22Rv1 (cell line): ENCODE measurements around the gene CLCN2.

Source experiments
- ZFX ChIP-seq: fragments of 450-650 bp; IDR thresholded peaks from 2 replicates; pipeline ENCODE4 v1.6.1; 2017; ENCODE audit warnings: antibody characterized with exemption, borderline replicate concordance
- TF ChIP-seq, protein P1 (sequence below): fragments of 450-650 bp; IDR thresholded peaks from 2 replicates; pipeline ENCODE4 v1.5.1; 2017; ENCODE audit warnings: mild to moderate bottlenecking

GRCh38 chr3:184339001-184339400 lies 22.4 kb downstream of the CLCN2 start:
- TF ChIP-seq, protein P1, sequence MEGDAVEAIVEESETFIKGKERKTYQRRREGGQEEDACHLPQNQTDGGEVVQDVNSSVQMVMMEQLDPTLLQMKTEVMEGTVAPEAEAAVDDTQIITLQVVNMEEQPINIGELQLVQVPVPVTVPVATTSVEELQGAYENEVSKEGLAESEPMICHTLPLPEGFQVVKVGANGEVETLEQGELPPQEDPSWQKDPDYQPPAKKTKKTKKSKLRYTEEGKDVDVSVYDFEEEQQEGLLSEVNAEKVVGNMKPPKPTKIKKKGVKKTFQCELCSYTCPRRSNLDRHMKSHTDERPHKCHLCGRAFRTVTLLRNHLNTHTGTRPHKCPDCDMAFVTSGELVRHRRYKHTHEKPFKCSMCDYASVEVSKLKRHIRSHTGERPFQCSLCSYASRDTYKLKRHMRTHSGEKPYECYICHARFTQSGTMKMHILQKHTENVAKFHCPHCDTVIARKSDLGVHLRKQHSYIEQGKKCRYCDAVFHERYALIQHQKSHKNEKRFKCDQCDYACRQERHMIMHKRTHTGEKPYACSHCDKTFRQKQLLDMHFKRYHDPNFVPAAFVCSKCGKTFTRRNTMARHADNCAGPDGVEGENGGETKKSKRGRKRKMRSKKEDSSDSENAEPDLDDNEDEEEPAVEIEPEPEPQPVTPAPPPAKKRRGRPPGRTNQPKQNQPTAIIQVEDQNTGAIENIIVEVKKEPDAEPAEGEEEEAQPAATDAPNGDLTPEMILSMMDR = no peak
- TF ChIP-seq ZFX = no peak
